ENCODE data around the gene LAD1.

The LAD1 gene

DNA sequence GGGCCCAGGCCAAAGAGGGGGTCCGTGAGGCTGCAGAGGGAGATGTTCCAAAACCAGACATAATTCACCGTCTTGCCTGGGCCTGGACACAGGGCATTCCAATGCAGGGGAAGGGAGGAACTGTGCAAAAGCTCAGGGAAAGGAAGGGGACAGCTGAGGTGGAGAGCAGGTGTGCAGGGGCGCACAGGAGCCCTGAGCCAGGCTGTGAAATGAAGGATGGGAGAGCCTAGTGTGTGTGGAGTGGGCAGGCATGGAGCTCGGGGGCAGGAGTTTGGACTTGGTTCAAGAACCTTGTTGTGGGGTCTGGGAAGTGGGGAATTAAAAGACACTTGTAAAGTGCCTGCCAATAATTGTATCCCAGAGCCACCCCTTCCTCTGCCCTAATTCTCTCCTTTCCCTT lies 20.1 kb upstream of the LAD1 start:
- DNase-seq (ENCODE audit: low spot score): no peak

- DNase-seq (ENCODE audit: low spot score): no peak
Measured at GRCh38 chr1:201418461-201418860, 19.3 kb upstream of the LAD1 start.

DNA sequence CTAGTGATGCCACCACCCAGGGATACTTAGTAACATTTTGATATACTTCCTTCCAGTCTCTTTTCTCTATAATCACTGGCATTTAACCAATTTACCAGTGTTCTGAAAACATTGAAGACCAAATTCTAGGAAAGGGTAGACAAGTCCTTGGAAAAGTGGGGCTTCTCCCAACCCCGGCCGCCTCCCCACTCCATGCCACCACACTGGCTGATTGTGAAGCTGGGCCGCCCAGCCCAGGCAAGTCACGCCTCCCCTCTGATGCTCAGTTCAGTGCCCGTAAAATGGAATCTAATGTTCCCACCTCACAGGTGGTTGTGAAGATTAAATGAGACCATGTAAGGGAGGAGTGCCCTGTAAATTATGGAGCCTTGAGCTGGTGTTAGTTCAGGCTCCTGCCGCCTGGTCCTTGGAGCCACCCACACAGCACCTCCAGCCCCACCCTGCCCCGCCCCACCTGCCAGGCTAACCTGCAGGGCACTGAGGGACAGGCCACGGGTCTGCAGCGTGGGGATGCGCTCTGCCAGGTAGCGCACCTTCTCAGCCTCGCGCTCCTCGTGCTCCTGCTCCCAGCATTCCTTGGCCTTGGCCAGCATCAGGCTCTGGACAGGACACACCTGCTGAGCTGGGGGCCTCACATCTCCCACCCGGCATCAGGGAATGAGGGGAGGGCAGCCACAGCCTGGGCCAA lies 15.1 kb upstream of the LAD1 start:
- no peak for DNase-seq (ENCODE audit: low spot score)

- no peak for DNase-seq (ENCODE audit: low spot score)
Measured at GRCh38 chr1:201411292-201411691, 12.2 kb upstream of the LAD1 start.

DNA sequence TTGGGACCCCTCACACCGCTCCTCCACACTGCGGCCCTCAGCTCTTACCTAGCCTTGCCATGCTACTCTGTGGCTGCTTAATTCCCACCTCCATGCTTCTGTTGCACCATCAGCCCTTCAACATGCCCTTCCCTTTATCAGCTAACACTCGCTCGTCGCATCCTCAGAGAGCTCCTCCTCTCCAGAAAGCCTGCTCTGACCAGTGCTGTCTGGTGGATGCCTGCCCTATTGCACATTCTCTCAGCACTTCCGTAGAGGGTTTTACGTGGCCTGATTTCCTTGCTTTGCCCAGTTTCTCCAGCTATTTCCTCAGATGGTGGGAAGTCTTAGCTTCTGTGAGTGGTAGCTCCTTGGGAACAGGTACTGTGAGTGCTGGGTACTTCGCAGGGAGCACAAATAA lies 10.3 kb upstream of the LAD1 start:
- no peak for DNase-seq (ENCODE audit: low spot score)

DNA sequence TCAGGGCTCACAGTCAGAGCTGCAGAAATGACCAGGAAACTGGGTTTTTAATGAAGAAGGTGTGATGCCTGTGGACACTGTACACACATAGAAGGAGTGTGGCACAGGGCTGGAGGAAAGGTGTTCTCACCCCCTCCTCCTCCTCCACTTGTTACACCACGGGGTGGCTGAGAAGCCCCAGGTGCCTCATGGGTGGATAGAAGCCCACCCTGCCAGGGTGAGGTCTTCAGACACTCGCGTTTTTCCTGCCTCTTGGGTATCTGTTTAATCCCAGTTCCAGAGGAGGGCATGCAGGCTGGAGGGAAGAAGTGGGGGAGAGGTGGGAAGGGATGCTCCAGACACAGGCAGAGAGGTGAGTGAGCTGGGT lies 9.7 kb upstream of the LAD1 start:
- DNase-seq (ENCODE audit: low spot score): no peak

DNA sequence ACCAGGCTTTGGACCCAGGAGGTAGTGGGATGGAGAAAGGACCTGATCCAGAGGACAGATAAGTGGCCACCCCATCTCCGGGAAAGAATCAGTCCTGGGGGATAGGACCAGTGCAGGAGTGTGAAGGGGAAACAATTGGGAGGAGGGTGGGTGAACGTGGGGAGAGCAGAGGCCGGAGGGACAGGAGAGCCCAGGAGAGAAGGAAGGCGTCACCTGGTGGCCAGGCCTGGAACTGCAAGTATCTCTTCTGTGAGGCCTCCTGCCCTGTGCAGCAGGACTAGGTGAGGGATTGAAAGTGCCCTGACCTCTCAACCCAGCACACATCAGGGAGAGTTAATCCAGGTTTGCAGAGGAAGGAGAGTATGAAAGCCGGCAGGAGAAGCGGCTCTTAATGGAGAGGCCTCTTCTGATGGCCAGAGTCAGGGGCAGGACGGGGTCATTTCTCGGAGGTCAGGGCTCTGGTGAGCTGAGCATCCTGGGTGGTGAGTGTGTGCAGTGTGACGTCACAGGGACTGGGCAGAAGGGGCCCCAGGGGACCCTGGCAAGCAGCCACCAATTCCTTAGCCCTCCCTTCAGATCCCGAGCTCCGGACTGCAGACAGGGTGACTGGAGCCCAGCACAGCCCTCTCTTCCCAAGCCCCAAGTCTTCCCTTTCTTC lies 9.2 kb upstream of the LAD1 start:
- DNase-seq (ENCODE audit: low spot score): peak; percentile 95

DNA sequence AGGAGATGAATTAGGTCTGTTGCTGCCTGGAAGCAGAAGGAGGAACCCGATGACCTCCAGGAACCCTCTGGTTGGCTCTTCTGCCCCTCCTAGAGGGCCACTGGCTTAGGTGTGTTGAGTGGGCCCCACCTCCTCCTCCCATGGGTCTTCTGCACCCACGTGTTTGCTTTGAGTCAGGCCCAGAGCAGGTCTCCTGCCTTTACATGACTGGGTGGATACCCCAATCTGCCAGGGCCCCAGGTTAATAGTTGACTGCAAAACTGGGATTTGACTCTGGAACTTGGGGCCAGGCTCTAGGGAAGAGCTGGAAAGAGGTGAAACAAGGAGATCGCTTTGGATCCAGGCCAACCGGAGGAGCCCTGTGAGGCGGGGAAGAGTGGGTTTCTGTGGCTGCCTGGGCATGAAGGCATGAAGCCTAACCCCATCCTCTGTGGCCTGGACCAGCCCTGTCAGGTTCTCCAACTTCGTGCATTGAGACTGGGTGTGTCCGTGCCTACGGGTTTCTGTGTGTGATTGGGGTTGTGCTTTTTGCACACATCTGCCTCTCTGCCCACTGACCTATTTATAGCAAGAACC lies 7.8 kb upstream of the LAD1 start:
- no peak for DNase-seq (ENCODE audit: low spot score)

GRCh38 chr1:201405484-201405831 lies 6.3 kb upstream of the LAD1 start:
- no peak for DNase-seq (ENCODE audit: low spot score)

- no peak for DNase-seq (ENCODE audit: low spot score)
Measured at GRCh38 chr1:201404722-201405483, 5.8 kb upstream of the LAD1 start.

GRCh38 chr1:201404055-201404454 lies 4.9 kb upstream of the LAD1 start:
- no peak for DNase-seq (ENCODE audit: low spot score)

DNA sequence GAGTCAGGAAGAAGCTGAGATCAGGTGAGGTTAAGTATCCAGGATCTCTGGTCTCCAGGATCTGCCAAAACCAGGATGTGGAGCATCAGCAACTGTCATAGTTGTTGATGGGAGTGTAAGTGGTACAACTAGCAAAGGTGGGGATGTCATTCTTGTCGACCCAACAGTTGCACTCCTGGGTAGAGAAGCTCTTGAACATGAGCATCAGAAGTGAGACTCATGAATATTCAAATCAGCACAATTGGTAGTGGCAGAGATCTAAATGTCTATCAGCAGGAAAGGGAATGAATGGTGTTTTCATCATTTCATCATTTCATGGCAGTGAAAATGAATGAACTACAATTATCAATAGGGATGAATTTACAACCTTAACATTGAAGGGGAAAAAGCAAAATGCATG lies 4.2 kb upstream of the LAD1 start:
- no peak for DNase-seq (ENCODE audit: low spot score)

DNA sequence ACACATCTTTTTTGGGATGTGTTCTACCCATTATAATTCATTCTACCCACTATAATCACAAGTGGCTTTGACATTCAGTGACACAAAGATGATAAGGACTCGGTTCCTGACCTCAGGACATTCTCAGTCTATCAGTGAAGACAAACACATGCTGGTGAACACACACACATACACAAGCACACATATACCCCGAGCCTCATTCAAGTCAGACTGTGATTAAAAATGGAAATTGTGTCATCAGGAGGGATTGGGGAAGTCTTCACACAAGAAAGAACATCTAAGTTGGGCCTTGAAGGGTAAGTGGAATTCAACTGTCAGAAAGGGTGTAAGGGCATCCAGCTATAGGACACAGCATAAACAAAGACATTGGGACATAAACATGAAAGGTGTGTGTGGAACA lies 2.6 kb upstream of the LAD1 start:
- no peak for DNase-seq (ENCODE audit: low spot score)

DNA sequence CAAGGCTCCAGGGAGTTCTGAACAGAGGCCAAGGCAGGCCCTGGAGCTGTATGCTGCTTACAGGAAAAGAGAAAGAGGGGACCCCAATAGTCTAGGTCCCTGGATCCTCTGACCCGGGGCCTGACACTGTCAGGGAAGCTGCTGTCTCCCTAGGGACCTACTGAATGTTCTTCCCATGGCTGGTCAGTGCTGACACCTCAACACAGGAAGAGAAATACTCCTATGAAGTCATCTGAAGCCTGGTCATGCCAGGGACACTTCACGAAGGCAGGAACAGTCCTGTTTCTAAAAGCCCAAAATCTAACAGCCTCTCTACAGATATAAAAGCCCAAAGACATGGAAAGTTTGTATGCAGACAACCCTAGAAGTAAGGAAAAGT lies 1.7 kb upstream of the LAD1 start:
- DNase-seq (ENCODE audit: low spot score): no peak

DNA sequence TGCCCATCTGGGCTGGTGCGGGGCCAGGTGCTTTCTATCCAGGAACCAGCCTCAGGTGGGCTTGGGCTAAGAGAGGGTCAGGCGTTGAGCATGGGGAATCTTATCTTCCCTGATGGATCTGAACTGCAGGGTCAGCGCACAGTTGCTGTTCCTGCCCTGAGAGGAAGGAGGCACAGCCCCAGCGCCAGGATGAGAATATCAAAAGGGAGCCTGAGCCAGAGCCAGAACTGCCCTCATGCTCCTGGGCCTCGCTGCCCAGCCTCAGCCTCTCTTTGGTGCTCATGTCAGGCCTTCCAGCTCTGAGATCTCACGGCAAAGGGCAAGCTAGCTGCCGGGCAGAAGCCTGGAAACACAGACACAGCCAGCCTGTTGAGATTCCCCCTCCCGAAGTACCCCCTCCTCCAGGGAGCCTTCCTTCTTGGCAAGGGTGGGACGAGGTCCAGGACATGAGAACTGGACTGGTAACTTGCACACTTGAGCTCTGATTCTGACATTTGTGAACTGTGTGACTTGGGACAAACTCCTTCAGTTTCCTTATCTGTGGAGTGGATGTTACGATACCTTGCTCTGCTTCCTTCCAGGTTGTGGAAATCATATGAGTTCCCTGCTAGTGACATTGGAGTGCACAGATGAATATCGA lies 1.2 kb upstream of the LAD1 start:
- DNase-seq (ENCODE audit: low spot score): no peak

DNA sequence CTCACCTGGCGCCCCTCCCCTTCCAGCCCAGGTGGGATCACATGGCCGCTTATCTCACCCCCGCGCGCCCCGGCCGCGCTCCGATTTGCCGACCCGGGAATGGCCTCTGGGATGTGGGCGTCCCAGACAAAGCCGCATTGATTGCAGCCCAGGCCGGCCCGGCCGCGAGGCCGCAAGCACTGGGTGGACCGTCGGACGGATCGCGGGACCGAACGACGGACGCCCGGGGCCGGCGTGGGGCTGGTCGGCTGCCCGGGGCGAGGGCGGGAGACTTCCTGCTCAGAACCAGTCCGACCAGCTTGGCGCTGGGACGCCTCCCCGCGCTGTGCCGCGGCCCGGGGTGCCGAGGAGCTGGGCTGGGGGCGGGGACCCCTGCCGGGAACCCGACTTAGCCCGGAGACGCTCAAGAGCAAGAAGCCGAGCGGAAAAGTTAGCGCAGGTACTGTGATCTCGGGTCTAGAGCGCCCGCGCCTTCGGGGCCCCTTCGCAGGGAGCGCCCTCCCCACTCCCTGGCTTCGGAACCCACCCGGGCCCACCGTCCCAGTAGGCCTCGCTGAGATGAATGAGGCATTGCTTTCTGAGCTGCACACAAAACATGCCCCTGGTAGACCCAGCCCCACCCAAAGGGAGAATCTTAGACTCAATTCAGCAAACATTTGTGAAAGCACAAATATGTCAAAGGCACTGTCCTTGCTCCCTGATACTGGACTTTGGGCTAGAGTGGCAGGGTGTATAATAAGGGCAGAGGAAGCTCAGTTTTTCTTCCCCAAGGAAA lies 415 bp upstream of the LAD1 start:
- peak; percentile 75 for DNase-seq (ENCODE audit: low spot score)

DNA sequence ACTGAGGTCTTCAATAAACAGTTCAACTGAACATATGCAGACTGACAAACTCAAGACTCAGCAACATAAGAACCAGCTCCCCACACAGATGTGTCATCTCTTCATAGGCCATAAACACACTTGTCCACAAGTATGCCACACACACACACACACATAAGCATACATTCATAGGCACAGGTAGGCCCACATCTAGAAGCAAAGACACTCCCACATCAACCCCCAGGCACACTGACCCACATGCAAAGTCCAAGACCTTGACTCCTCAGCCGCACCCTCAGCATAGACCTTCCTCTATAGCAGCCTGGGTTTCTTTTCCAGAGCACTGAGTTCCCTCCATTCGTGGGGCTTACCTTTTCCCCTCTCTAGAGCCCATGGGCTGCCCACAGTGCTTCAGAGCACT lies 1.4 kb downstream of the LAD1 start:
- peak; percentile 40 for DNase-seq (ENCODE audit: low spot score)

GRCh38 chr1:201396861-201397464 lies 2.2 kb downstream of the LAD1 start:
- peak; percentile 84 for DNase-seq (ENCODE audit: low spot score)

GRCh38 chr1:201395936-201396335 lies 3.2 kb downstream of the LAD1 start:
- DNase-seq (ENCODE audit: low spot score): no peak

DNA sequence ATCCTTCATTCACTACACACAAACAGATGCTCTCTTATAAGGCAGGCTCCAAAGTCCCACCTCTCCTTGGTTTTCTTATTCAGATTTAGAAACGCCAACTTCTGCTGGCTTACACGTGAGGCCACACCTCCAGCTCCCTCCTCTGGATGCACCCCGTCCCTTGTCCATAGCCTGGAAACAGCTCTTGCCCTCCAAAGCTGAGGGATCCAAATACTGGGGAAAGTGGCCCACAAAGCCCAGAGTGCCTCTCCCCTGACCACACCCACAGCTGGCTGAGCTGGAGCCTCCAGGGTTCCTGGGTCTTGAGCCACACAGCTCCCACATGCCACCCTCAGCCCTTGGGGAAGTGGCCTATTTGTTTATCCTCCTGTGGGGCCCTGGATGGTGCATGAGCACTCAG lies 4.5 kb downstream of the LAD1 start:
- DNase-seq (ENCODE audit: low spot score): no peak

- DNase-seq (ENCODE audit: low spot score): no peak
Measured at GRCh38 chr1:201393076-201393475, 6.0 kb downstream of the LAD1 start.

Measured in HuH-7 (cell line).